ENCODE measurements around the gene ZNF473. TPM values are rescaled to one million over a fixed set of nuclear protein-coding genes. Genes with fewer than 3 reads are reported as not detected.

ZNF473 gene
- total RNA-seq, 1 donor from 2014 or later = 9.7 TPM

DNA sequence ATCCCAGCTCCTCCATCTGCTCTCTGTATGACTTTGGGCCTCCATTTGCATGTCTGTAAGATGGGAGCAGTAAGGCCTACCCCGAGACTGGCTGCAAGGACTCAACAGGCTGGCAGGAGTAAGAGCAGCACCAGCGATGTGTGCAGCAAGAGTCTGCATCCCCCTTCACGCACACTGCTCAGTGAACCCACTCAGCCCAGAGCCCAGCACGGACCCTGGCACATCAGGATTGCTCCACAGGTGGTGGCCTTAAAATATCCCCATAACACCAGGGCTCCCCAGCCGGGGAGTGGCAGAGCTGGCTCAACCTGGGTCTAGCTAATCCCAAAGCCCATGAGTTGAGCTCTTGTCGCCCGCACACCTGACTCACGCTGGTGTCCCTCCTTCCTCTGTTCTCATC, 24.0 kb upstream of the ZNF473 start:
- no peaks in the 10 kb centered on the region for H3K27me3 ChIP-seq (ENCODE audit: insufficient read depth, low read length)
- H4K20me1 ChIP-seq (ENCODE audit: insufficient read depth, low read length) = peaks cover 60% of the 10 kb centered on the region
- H3K4me3 Mint-ChIP-seq (ENCODE audit: unreplicated experiment) = no peak overlapping the region
- no peak overlapping the region for H2AFZ ChIP-seq (ENCODE audit: low read depth, low read length)
- H3K27me3 Mint-ChIP-seq (ENCODE audit: low read depth, unreplicated experiment) = no peaks in the 10 kb centered on the region
- no peak overlapping the region for H3K4me3 ChIP-seq (ENCODE audit: insufficient read depth, low read depth, low read length)
- DNase-seq (ENCODE audit: low read depth) (no peak), FAIRE-seq (no peak)
- peaks cover 12% of the 10 kb centered on the region for H3K36me3 ChIP-seq (ENCODE audit: insufficient read depth, low read length)
- H3K36me3 Mint-ChIP-seq (ENCODE audit: low read depth, unreplicated experiment) = peaks cover 37% of the 10 kb centered on the region
- H3K4me2 ChIP-seq (ENCODE audit: low read length) = no peak overlapping the region
- no peak overlapping the region for H3K9ac ChIP-seq (ENCODE audit: low read length)
- no peak overlapping the region for H3K27ac Mint-ChIP-seq (ENCODE audit: unreplicated experiment)
- H3K79me2 ChIP-seq (ENCODE audit: insufficient read depth, low read length) = no peaks in the 10 kb centered on the region
- TF ChIP-seq EZH2 (IDR thresholded peaks at IDR 0.05; ENCODE audit: insufficient read depth, low read length) = no peak
- TF ChIP-seq, protein P1, sequence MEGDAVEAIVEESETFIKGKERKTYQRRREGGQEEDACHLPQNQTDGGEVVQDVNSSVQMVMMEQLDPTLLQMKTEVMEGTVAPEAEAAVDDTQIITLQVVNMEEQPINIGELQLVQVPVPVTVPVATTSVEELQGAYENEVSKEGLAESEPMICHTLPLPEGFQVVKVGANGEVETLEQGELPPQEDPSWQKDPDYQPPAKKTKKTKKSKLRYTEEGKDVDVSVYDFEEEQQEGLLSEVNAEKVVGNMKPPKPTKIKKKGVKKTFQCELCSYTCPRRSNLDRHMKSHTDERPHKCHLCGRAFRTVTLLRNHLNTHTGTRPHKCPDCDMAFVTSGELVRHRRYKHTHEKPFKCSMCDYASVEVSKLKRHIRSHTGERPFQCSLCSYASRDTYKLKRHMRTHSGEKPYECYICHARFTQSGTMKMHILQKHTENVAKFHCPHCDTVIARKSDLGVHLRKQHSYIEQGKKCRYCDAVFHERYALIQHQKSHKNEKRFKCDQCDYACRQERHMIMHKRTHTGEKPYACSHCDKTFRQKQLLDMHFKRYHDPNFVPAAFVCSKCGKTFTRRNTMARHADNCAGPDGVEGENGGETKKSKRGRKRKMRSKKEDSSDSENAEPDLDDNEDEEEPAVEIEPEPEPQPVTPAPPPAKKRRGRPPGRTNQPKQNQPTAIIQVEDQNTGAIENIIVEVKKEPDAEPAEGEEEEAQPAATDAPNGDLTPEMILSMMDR (IDR thresholded peaks at IDR 0.05; ENCODE audit: insufficient read depth, low read depth, low read length) = no peak
- no peak overlapping the region for H3K27ac ChIP-seq (ENCODE audit: low read depth, low read length)
- peaks cover 9% of the 10 kb centered on the region for H3K4me1 Mint-ChIP-seq (ENCODE audit: low read depth, unreplicated experiment)
- H3K4me1 ChIP-seq (ENCODE audit: insufficient read depth, low read length) = peaks cover 13% of the 10 kb centered on the region
- no peaks in the 10 kb centered on the region for H3K9me3 Mint-ChIP-seq (ENCODE audit: unreplicated experiment)
- no peaks in the 10 kb centered on the region for H3K9me3 ChIP-seq (ENCODE audit: insufficient read depth, low read depth, low read length)

DNA sequence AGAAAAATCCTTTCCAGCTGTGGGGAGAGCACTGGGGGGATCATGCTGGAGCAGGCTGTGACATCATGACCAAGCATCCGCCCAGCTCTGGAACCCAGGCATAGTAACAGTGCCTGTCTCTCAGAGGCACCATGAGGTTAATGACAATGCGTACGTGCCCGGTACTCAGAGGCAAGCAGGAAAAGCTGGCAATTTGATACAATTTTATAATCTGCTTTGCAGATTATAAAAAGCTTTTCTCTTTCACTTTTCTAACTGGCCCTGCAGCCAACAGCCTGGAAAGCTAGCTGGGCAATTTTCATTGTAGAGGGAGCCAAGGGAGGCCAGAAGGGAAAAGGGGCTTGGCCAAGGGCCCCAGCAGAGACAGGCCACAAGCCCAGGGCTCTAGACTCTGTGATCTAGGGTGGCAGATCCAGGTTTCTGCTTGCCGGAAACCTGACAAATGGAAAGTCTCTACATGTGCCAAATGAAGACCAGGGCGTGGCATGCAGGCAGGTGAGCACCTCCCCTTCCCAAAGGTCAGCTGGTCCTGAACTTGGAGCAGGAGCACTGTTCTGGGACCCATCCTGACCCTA, 23.3 kb upstream of the ZNF473 start:
- H3K9me3 Mint-ChIP-seq (ENCODE audit: unreplicated experiment) = no peaks in the 10 kb centered on the region
- H3K27ac Mint-ChIP-seq (ENCODE audit: unreplicated experiment) = no peak overlapping the region
- H3K27me3 Mint-ChIP-seq (ENCODE audit: low read depth, unreplicated experiment) = no peaks in the 10 kb centered on the region
- H3K27me3 ChIP-seq (ENCODE audit: insufficient read depth, low read length) = no peaks in the 10 kb centered on the region
- no peak for FAIRE-seq
- H3K4me3 ChIP-seq (ENCODE audit: insufficient read depth, low read depth, low read length) = no peak overlapping the region
- DNase-seq (ENCODE audit: low read depth) = no peak
- peaks cover 9% of the 10 kb centered on the region for H3K4me1 Mint-ChIP-seq (ENCODE audit: low read depth, unreplicated experiment)
- H3K9me3 ChIP-seq (ENCODE audit: insufficient read depth, low read depth, low read length) = no peaks in the 10 kb centered on the region
- peaks cover 13% of the 10 kb centered on the region for H3K4me1 ChIP-seq (ENCODE audit: insufficient read depth, low read length)
- peaks cover 38% of the 10 kb centered on the region for H3K36me3 Mint-ChIP-seq (ENCODE audit: low read depth, unreplicated experiment)
- H3K36me3 ChIP-seq (ENCODE audit: insufficient read depth, low read length) = peaks cover 14% of the 10 kb centered on the region
- H3K27ac ChIP-seq (ENCODE audit: low read depth, low read length) = no peak overlapping the region
- peaks cover 62% of the 10 kb centered on the region for H4K20me1 ChIP-seq (ENCODE audit: insufficient read depth, low read length)
- H3K79me2 ChIP-seq (ENCODE audit: insufficient read depth, low read length) = no peaks in the 10 kb centered on the region
- H3K9ac ChIP-seq (ENCODE audit: low read length) = no peak overlapping the region
- no peak overlapping the region for H3K4me3 Mint-ChIP-seq (ENCODE audit: unreplicated experiment)
- no peak overlapping the region for H2AFZ ChIP-seq (ENCODE audit: low read depth, low read length)
- TF ChIP-seq, protein P1 (IDR thresholded peaks at IDR 0.05; ENCODE audit: insufficient read depth, low read depth, low read length) = no peak
- no peak for TF ChIP-seq EZH2 (IDR thresholded peaks at IDR 0.05; ENCODE audit: insufficient read depth, low read length)
- H3K4me2 ChIP-seq (ENCODE audit: low read length) = no peak overlapping the region

DNA sequence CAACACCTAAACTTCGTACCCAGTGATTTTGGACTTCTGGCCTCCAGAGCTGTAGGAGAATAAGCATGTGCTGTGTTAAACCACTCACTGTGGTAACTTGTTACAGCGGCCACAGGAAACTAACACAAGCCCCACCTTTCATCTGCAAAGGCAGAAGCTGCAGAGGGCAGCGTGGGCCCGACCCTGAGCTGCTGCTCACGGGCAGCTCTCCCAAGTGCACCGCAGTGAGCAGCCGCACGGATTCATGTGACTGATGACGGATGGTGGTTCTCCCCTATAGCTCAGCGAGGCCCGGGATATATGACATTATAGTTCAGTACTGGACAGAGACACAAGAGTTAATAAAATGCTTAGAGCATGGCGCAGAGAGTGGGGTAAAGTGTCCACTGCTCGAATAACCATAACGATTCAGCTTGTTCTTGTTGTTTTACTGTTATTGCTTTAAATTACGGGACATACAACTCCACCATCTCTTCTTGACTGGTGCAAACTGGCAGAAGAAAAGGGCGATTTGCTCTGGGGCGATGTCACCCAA, 22.5 kb upstream of the ZNF473 start:
- Histone ChIP-seq H3K4me1 (ENCODE audit: insufficient read depth, low read length) (peaks cover 13% of the 10 kb centered on the region), H3K27me3 (ENCODE audit: insufficient read depth, low read length) (no peaks in the 10 kb centered on the region), H3K36me3 (ENCODE audit: insufficient read depth, low read length) (peaks cover 14% of the 10 kb centered on the region), H3K79me2 (ENCODE audit: insufficient read depth, low read length) (no peaks in the 10 kb centered on the region), H3K4me2 (ENCODE audit: low read length) (no peak overlapping the region), H2AFZ (ENCODE audit: low read depth, low read length) (no peak overlapping the region), H3K27ac (ENCODE audit: low read depth, low read length) (no peak overlapping the region), H3K9ac (ENCODE audit: low read length) (no peak overlapping the region), H4K20me1 (ENCODE audit: insufficient read depth, low read length) (peaks cover 65% of the 10 kb centered on the region), H3K9me3 (ENCODE audit: insufficient read depth, low read depth, low read length) (no peaks in the 10 kb centered on the region), H3K4me3 (ENCODE audit: insufficient read depth, low read depth, low read length) (no peak overlapping the region)
- H3K36me3 Mint-ChIP-seq (ENCODE audit: low read depth, unreplicated experiment) = peaks cover 39% of the 10 kb centered on the region
- FAIRE-seq (no peak), DNase-seq (ENCODE audit: low read depth) (no peak)
- no peak overlapping the region for H3K4me3 Mint-ChIP-seq (ENCODE audit: unreplicated experiment)
- H3K9me3 Mint-ChIP-seq (ENCODE audit: unreplicated experiment) = peaks cover 3% of the 10 kb centered on the region
- no peak overlapping the region for H3K27ac Mint-ChIP-seq (ENCODE audit: unreplicated experiment)
- H3K27me3 Mint-ChIP-seq (ENCODE audit: low read depth, unreplicated experiment) = no peaks in the 10 kb centered on the region
- peaks cover 9% of the 10 kb centered on the region for H3K4me1 Mint-ChIP-seq (ENCODE audit: low read depth, unreplicated experiment)
- TF ChIP-seq EZH2 (IDR thresholded peaks at IDR 0.05; ENCODE audit: insufficient read depth, low read length) = no peak
- TF ChIP-seq, protein P1 (IDR thresholded peaks at IDR 0.05; ENCODE audit: insufficient read depth, low read depth, low read length) = no peak
